K562 (cell line): ENCODE measurements around the gene DNAI1. TPM values are rescaled to one million over a fixed set of nuclear protein-coding genes. Genes with fewer than 3 reads are reported as not detected.

Experiments used
- ATAC-seq: fragments of 200-7000 bp; cut with Tn5 transposase; 3 replicates; pipeline ENCODE4 v1.9.1; 2020; ENCODE audit warnings: moderate library complexity
- BruUV-seq: library from RNA; stranded (reverse); fragments of 400-500 nt; replicated peaks from 2 replicates; lab custom pipeline; 2021; lab: Mats Ljungman, UMichigan
- CTCF ChIA-PET: fragments of 300-600 bp; formaldehyde crosslinking; extraction: SDS; loops from one replicate; lab custom pipeline; 2021; ENCODE audit warnings: low intra/inter-chr PET ratio; lab: Yijun Ruan, JAX
- POLR2A ChIA-PET: fragments of 300-600, 350-650 bp; sonication (Branson Sonifier 250); formaldehyde crosslinking; extraction: SDS; loops from one replicate; lab custom pipeline; 2021; ENCODE audit warnings: antibody characterized with exemption, inconsistent platforms; lab: Yijun Ruan, JAX
- DNase-seq, 4 experiments: peaks; one replicate each; pipeline versions ENCODE4 v3.0.0 to v3.0.0-alpha.2; 2011 to 2018; ENCODE audit warnings: low spot score in 3 of 4, mixed read lengths in 3 of 4; ENCODE audit errors: extremely low read depth in 1 of 4
- FAIRE-seq: peaks from 2 replicates; lab custom pipeline; 2011; peaks lifted over from hg19 to GRCh38; lab: Jason Lieb, UNC
- H2AFZ ChIP-seq: 2 replicates; pipeline ENCODE4 v1.6.0; 2011; ENCODE audit warnings: low read depth, low read length, control low read depth, inconsistent platforms
- H3K27ac ChIP-seq: fragments of 200-600 bp; 3 replicates; pipeline ENCODE4 v1.8.0; 2011; ENCODE audit warnings: low read depth, mild to moderate bottlenecking, control low read depth, inconsistent platforms, low read length, moderate library complexity, mixed read lengths; ENCODE audit errors: extremely low read depth
- H3K27me3 ChIP-seq, 2 experiments: fragments of 300-600 bp in 1 of 2; 2 replicates in 1 of 2; 3 replicates in 1 of 2; pipeline versions ENCODE4 v1.6.0 to v1.8.0; 2011; ENCODE audit warnings: inconsistent platforms in 2 of 2, low read length in 2 of 2, mild to moderate bottlenecking in 1 of 2, mixed read lengths in 1 of 2, moderate library complexity in 1 of 2; ENCODE audit not compliant: control insufficient read depth in 2 of 2, insufficient read depth in 2 of 2
- H3K36me3 ChIP-seq: fragments of 300-600 bp; 3 replicates; pipeline ENCODE4 v1.8.0; 2011; ENCODE audit warnings: mild to moderate bottlenecking, low read length, inconsistent platforms; ENCODE audit not compliant: control insufficient read depth, insufficient read depth
- H3K4me1 ChIP-seq, 2 experiments: fragments of 200-600 bp in 1 of 2; replicated peaks in 1 of 2; 2 replicates in 1 of 2; 3 replicates in 1 of 2; pipeline versions ENCODE4 v1.5.1 to v1.8.0; 2011; ENCODE audit warnings: inconsistent platforms in 2 of 2, low read length in 2 of 2, mild to moderate bottlenecking in 1 of 2, mixed read lengths in 1 of 2, moderate library complexity in 1 of 2; ENCODE audit not compliant: control insufficient read depth in 2 of 2, insufficient read depth in 2 of 2
- H3K4me2 ChIP-seq: 2 replicates; pipeline ENCODE4 v1.6.1; 2011; ENCODE audit warnings: low read length, control low read depth, inconsistent platforms, mixed read lengths; ENCODE audit not compliant: insufficient read depth
- H3K4me3 ChIP-seq: fragments of 200-600 bp; sonication (generic), shearing (Covaris generic); 2 replicates; pipeline ENCODE4 v1.5.1; 2016; ENCODE audit warnings: control low read depth, inconsistent platforms
- H3K79me2 ChIP-seq: fragments of 200-600 bp; 3 replicates; pipeline ENCODE4 v1.8.0; 2011; ENCODE audit warnings: low read length, inconsistent platforms; ENCODE audit not compliant: control insufficient read depth, insufficient read depth
- H3K9ac ChIP-seq, 2 experiments: 2 replicates each; pipeline versions ENCODE4 v1.6.0 to v1.6.1; 2011; ENCODE audit warnings: low read depth in 2 of 2, low read length in 2 of 2, control low read depth in 1 of 2, inconsistent platforms in 1 of 2, mild to moderate bottlenecking in 1 of 2, mixed read lengths in 1 of 2; ENCODE audit not compliant: insufficient read depth in 1 of 2
- H3K9me1 ChIP-seq: one replicate; pipeline ENCODE4 v1.6.0; 2011; ENCODE audit warnings: inconsistent platforms, mild to moderate bottlenecking, low read length, moderate library complexity; ENCODE audit not compliant: control insufficient read depth, insufficient read depth
- H3K9me3 ChIP-seq: replicated peaks from 2 replicates; pipeline ENCODE4 v1.5.1; 2011; ENCODE audit warnings: low read depth, low read length, inconsistent platforms; ENCODE audit not compliant: control insufficient read depth, insufficient read depth
- H4K20me1 ChIP-seq: replicated peaks from 2 replicates; pipeline ENCODE4 v1.6.1; 2011; ENCODE audit warnings: low read length, inconsistent platforms, mixed read lengths; ENCODE audit not compliant: control insufficient read depth, insufficient read depth
- CBX1 ChIP-seq: sonication (generic); IDR thresholded peaks from 2 replicates; pipeline ENCODE4 v1.6.1; 2016; ENCODE audit warnings: antibody characterized with exemption, low read depth, mild to moderate bottlenecking
- KLF16 ChIP-seq: IDR thresholded peaks from 2 replicates; pipeline ENCODE4 v1.6.1; 2016; ENCODE audit warnings: antibody characterized with exemption
- PYGO2 ChIP-seq: fragments of 450-650 bp; IDR thresholded peaks from 2 replicates; pipeline ENCODE4 v1.6.1; 2016; ENCODE audit warnings: mild to moderate bottlenecking, missing genetic modification characterization, moderate library complexity, missing compliant biosample characterization
- RBM15 ChIP-seq: fragments of 200-400 bp; formaldehyde crosslinking; IDR thresholded peaks from 2 replicates; pipeline ENCODE4 v1.6.1; 2018; ENCODE audit warnings: mild to moderate bottlenecking, low read length, moderate library complexity; ENCODE audit not compliant: insufficient read depth
- ZNF561 ChIP-seq: fragments of 450-650 bp; formaldehyde crosslinking; conservative IDR thresholded peaks from 2 replicates; pipeline ENCODE4 v1.4.0; 2020; ENCODE audit warnings: mild to moderate bottlenecking, moderate library complexity
- WGBS: fragments of 100-300 bp; shearing (Covaris generic); methylation state at CpG from one replicate; pipeline ENCODE4 v1.1.6; 2016; ENCODE audit warnings: low coverage, mixed read lengths; ENCODE audit not compliant: insufficient coverage; ENCODE audit errors: missing lambda C conversion rate; 5-methylcytosine and 5-hydroxymethylcytosine counted together
- in situ Hi-C: fragments of 300-500 bp; cut with MboI; formaldehyde crosslinking; loops from 4 replicates; pipeline ENCODE4 v1.15.0; 2018; ENCODE audit warnings: inconsistent platforms, mixed read lengths
- intact Hi-C: fragments of 100-400 bp; cut with micrococcal nuclease; formaldehyde crosslinking; loops from 2 replicates; pipeline ENCODE4 v1.14.2; 2022
- polyA plus RNA-seq, 8 experiments: library from polyadenylated mRNA; depleted of rRNA in 4 of 8; stranded (reverse) in 5 of 8; unstranded in 3 of 8; fragments of >200 nt; fragmentation: Nextera tagmentation in 2 of 8; fragmentation: Illumina TruSeq in 1 of 8; extraction: Ambion mirVana in 2 of 8; extraction: Trizol in 1 of 8; gene quantifications; 2 replicates each; pipeline versions ENCODE4 v1.2.1 to v1.2.3, GENCODE V29; 2011 to 2014; ENCODE audit warnings: inconsistent platforms in 1 of 8, missing spikeins in 1 of 8
- total RNA-seq, 7 experiments: library from RNA; depleted of rRNA in 6 of 7; stranded (reverse); fragments of >200 nt in 6 of 7; fragmentation: Illumina TruSeq in 2 of 7; extraction: Trizol in 2 of 7; gene quantifications; 2 replicates each; pipeline versions ENCODE4 v1.2.1 to v1.2.3, GENCODE V29; 2011 to 2021; ENCODE audit warnings: low replicate concordance in 1 of 7
- TF ChIP-seq, protein P1 (sequence below): fragments of 250-450 bp; sonication (Bioruptor Pico); IDR thresholded peaks from 2 replicates; pipeline ENCODE4 v1.8.0; 2021; ENCODE audit warnings: moderate library complexity, mild to moderate bottlenecking, inconsistent platforms
- TF ChIP-seq, protein P2 (sequence below): fragments of 250-450 bp; sonication (Bioruptor Pico); IDR thresholded peaks from 2 replicates; pipeline ENCODE4 v1.4.0; 2020; ENCODE audit warnings: mild to moderate bottlenecking
- TF ChIP-seq, protein P3 (sequence below): sonication (generic); formaldehyde crosslinking; IDR thresholded peaks from 2 replicates; pipeline ENCODE4 v1.8.1; 2023; ENCODE audit warnings: missing genetic modification reagents, mild to moderate bottlenecking, borderline replicate concordance

The DNAI1 gene
- total and polyA plus RNA-seq, 9 of the 15 experiments (the other 6 are each of a cell fraction or from before 2014, with no cell fraction given), result 0.01 to 0.17 (median 0.04) TPM; not detected in 6

DNA sequence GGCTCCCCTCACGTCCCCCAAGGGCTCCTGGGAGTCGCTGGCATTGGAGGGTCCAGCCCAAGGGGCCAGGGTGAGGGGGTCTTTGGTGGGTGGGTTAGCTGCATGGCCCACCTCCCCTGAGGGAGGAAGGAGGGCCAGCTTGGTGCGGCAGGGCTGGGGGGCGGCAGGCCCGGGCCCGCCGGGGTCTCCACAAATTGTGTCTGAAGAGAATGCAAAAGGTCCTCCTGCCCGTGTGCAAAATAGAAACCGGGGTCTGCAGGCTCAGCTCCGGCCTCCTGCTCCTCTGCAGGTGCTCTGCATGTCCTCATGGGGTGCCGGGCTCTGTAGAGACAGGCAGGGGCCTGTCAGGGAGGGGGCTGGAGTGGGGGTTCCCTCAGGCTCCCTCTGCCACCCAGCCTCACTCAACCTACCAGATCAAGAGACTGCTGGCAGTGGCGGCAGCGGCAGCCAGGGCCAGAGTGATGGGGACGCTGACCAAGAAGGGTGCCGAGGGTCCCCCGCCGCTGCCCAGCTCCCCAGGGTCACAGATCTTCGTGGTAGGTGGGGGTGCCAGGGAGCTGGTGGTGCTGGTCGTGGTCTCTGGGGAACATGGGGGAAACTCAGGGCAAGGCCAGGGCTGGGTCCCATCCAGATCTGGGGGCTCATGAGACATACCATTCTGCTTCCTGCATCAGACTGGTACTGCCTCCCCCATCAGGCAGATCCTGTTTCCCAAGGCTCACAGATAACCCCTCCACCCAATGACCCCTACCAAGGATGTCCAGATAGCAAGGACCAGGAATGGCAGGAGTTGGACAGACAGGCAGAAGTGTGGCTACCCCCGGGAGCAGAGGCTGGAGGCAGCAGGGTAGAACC, 93.4 kb downstream of the DNAI1 start:
- in situ Hi-C loops, result no loop called here

More for the DNA sequence above, 93.4 kb downstream of the DNAI1 start:
- Histone ChIP-seq H3K9me1 (no peaks in the 10 kb centered on the region), H4K20me1 (peaks cover 9% of the 10 kb centered on the region; the same call in 1 of the 2 replicates), H3K4me3 (no peak overlapping the region), H3K4me1 (peaks cover 0 to 5% of the 10 kb centered on the region in 2 experiments; a peak in 1 of 5 replicates), H3K27ac (no peak overlapping the region), H3K27me3 (peaks cover 0 to 37% of the 10 kb centered on the region in 2 experiments; a peak in 4 of 5 replicates), H3K4me2 (no peak overlapping the region), H2AFZ (no peak overlapping the region), H3K9me3 (no peaks in the 10 kb centered on the region), H3K9ac (no peak overlapping the region), H3K79me2 (no peaks in the 10 kb centered on the region), H3K36me3 (no peaks in the 10 kb centered on the region)
- TF ChIP-seq ZNF561 (CRISPR knock-in tag) (no peak), PYGO2 (tag) (no peak), CBX1 (no peak), RBM15 (no peak), KLF16 (no peak)
- TF ChIP-seq, protein P1, sequence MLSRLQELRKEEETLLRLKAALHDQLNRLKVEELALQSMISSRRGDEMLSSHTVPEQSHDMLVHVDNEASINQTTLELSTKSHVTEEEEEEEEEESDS (CRISPR knock-in tag), result no peak
- TF ChIP-seq, protein P2, sequence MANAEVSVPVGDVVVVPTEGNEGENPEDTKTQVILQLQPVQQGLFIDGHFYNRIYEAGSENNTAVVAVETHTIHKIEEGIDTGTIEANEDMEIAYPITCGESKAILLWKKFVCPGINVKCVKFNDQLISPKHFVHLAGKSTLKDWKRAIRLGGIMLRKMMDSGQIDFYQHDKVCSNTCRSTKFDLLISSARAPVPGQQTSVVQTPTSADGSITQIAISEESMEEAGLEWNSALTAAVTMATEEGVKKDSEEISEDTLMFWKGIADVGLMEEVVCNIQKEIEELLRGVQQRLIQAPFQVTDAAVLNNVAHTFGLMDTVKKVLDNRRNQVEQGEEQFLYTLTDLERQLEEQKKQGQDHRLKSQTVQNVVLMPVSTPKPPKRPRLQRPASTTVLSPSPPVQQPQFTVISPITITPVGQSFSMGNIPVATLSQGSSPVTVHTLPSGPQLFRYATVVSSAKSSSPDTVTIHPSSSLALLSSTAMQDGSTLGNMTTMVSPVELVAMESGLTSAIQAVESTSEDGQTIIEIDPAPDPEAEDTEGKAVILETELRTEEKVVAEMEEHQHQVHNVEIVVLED, result no peak
- TF ChIP-seq, protein P3, sequence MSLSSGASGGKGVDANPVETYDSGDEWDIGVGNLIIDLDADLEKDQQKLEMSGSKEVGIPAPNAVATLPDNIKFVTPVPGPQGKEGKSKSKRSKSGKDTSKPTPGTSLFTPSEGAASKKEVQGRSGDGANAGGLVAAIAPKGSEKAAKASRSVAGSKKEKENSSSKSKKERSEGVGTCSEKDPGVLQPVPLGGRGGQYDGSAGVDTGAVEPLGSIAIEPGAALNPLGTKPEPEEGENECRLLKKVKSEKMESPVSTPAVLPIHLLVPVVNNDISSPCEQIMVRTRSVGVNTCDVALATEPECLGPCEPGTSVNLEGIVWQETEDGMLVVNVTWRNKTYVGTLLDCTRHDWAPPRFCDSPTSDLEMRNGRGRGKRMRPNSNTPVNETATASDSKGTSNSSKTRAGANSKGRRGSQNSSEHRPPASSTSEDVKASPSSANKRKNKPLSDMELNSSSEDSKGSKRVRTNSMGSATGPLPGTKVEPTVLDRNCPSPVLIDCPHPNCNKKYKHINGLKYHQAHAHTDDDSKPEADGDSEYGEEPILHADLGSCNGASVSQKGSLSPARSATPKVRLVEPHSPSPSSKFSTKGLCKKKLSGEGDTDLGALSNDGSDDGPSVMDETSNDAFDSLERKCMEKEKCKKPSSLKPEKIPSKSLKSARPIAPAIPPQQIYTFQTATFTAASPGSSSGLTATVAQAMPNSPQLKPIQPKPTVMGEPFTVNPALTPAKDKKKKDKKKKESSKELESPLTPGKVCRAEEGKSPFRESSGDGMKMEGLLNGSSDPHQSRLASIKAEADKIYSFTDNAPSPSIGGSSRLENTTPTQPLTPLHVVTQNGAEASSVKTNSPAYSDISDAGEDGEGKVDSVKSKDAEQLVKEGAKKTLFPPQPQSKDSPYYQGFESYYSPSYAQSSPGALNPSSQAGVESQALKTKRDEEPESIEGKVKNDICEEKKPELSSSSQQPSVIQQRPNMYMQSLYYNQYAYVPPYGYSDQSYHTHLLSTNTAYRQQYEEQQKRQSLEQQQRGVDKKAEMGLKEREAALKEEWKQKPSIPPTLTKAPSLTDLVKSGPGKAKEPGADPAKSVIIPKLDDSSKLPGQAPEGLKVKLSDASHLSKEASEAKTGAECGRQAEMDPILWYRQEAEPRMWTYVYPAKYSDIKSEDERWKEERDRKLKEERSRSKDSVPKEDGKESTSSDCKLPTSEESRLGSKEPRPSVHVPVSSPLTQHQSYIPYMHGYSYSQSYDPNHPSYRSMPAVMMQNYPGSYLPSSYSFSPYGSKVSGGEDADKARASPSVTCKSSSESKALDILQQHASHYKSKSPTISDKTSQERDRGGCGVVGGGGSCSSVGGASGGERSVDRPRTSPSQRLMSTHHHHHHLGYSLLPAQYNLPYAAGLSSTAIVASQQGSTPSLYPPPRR (CRISPR knock-in tag), result no peak
- 2% methylated on average over 17 of the region's 20 CpGs for WGBS
- FAIRE-seq (no peak), ATAC-seq (no peak), DNase-seq (no peak)
- POLR2A ChIA-PET, result interaction anchor here (0.6 kb wide), 1 partner anchor 16 kb away, joined by 4 read pairs; no protein-coding TSS in a partner anchor
- CTCF ChIA-PET, result no interaction called here
- BruUV-seq, result no TSS peak
- intact Hi-C loops, result no loop called here
